ENCODE measurements around the gene ROGDI. TPM values are rescaled to one million over a fixed set of nuclear protein-coding genes. Genes with fewer than 3 reads are reported as not detected.

ROGDI gene
- total RNA-seq, 1 experiment from 2014 or later = 36.4 TPM

- Mint-ChIP-seq H3K36me3 (ENCODE audit: insufficient read depth in 1 of 3, low read depth in 3 of 3) (peaks cover 3 to 24% (median 17%) of the 10 kb centered on the region in 3 experiments), H3K27me3 (ENCODE audit: low read depth) (no peaks in the 10 kb centered on the region; the same call in 1 of the 2 replicates), H3K4me3 (no peak overlapping the region; a peak in 1 of 5 replicates), H3K9me3 (no peaks in the 10 kb centered on the region), H3K27ac (no peak overlapping the region), H3K4me1 (peaks cover 17 to 25% of the 10 kb centered on the region in 2 experiments)
- no peaks in the 10 kb centered on the region for H3K79me2 ChIP-seq (ENCODE audit: insufficient read depth, low read length)
- peaks cover 7% of the 10 kb centered on the region for H3K23me2 ChIP-seq (ENCODE audit: insufficient read length, low read depth, low read length, poor library complexity, severe bottlenecking)
- no peak overlapping the region for H2AFZ ChIP-seq (ENCODE audit: low read length)
- H2BK20ac ChIP-seq (ENCODE audit: low read depth, low read length, poor library complexity, severe bottlenecking) = no peak overlapping the region
- no peak overlapping the region for H3K27ac ChIP-seq (ENCODE audit: insufficient read length, low read depth, low read length)
- no peak overlapping the region for H2BK120ac ChIP-seq (ENCODE audit: low read depth, low read length, poor library complexity, severe bottlenecking)
- H2BK12ac ChIP-seq (ENCODE audit: insufficient read length, low read depth, low read length) = no peak overlapping the region
- no peaks in the 10 kb centered on the region for H3K79me1 ChIP-seq (ENCODE audit: insufficient read depth, low read depth, low read length, poor library complexity, severe bottlenecking)
- H3K56ac ChIP-seq (ENCODE audit: insufficient read length, low read depth, low read length) = no peak overlapping the region
- no peak overlapping the region for H4K8ac ChIP-seq (replicated peaks; ENCODE audit: insufficient read length, low read depth, low read length)
- H3K27me3 ChIP-seq (ENCODE audit: insufficient read depth, low read length) = no peaks in the 10 kb centered on the region
- no peak overlapping the region for H3K18ac ChIP-seq (ENCODE audit: insufficient read length, low read depth, low read length)
- no peak overlapping the region for H3K14ac ChIP-seq (ENCODE audit: insufficient read depth, low read length)
- no peak overlapping the region for H2AK5ac ChIP-seq (ENCODE audit: insufficient read length, low read length)
- no peak for DNase-seq
- H4K91ac ChIP-seq (ENCODE audit: insufficient read length, low read depth, low read length) = no peak overlapping the region
- no peaks in the 10 kb centered on the region for H3K9me3 ChIP-seq (ENCODE audit: control insufficient read depth, low read depth, low read length)
- TF ChIP-seq, protein P1, sequence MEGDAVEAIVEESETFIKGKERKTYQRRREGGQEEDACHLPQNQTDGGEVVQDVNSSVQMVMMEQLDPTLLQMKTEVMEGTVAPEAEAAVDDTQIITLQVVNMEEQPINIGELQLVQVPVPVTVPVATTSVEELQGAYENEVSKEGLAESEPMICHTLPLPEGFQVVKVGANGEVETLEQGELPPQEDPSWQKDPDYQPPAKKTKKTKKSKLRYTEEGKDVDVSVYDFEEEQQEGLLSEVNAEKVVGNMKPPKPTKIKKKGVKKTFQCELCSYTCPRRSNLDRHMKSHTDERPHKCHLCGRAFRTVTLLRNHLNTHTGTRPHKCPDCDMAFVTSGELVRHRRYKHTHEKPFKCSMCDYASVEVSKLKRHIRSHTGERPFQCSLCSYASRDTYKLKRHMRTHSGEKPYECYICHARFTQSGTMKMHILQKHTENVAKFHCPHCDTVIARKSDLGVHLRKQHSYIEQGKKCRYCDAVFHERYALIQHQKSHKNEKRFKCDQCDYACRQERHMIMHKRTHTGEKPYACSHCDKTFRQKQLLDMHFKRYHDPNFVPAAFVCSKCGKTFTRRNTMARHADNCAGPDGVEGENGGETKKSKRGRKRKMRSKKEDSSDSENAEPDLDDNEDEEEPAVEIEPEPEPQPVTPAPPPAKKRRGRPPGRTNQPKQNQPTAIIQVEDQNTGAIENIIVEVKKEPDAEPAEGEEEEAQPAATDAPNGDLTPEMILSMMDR (conservative IDR thresholded peaks at IDR 0.05) = no peak
- no peak overlapping the region for H4K5ac ChIP-seq (ENCODE audit: insufficient read length, low read depth, low read length)
- no peaks in the 10 kb centered on the region for H3K4me1 ChIP-seq (ENCODE audit: insufficient read depth, low read length)
- no peaks in the 10 kb centered on the region for H4K20me1 ChIP-seq (ENCODE audit: control insufficient read depth, insufficient read depth, insufficient read length)
- no peak overlapping the region for H3K23ac ChIP-seq (ENCODE audit: insufficient read length, low read depth, low read length)
- no peak overlapping the region for H2BK5ac ChIP-seq (ENCODE audit: insufficient read length, low read length)
- no peak overlapping the region for H3K9ac ChIP-seq (ENCODE audit: extremely low read depth, insufficient read length, low read length)
- no peak overlapping the region for H3K4ac ChIP-seq (ENCODE audit: low read depth, low read length)
- H3K4me2 ChIP-seq (ENCODE audit: insufficient read depth, insufficient read length, low read length) = no peak overlapping the region
- WGBS (ENCODE audit: extremely low coverage, insufficient read length, low lambda C conversion rate) = no CpG with 5 or more reads among the region's 19 CpGs
- H3T11ph ChIP-seq (ENCODE audit: low read length) = no peak overlapping the region
- H2BK15ac ChIP-seq (ENCODE audit: low read depth, low read length) = no peak overlapping the region
These were observed 3.1 kb downstream of the ROGDI start for GRCh38 chr16:4799171-4799855.
